ENCODE measurements around the gene CWF19L1. TPM values are rescaled to one million over a fixed set of nuclear protein-coding genes. Genes with fewer than 3 reads are reported as not detected.

The CWF19L1 gene
- total and polyA plus RNA-seq, 8 donors: 1.2 to 39.7 (median 12.9) TPM

DNA sequence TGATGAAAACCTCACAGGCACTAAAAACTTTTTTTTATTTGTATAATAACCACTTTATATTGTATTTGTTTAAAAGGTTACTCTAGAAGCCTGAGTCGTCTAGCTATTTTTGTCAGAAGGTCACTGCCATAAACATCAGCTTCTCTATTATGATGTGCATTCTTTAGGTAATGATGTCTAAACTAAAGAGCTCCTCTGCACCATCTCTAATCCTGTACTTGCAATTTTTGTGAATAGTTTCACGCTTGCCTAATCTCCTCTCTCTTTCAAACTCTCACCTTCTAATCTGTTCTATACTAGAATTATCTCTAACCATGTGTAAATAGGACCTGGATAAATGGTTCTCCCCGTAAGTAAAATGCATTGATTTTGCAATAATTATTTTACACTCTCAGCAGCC, 27.6 kb downstream of the CWF19L1 start:
- intact Hi-C loops (cut with DNase I; ENCODE audit: low total_unique reads): no loop called here
- Histone ChIP-seq H3K4me3 (no peak overlapping the region), H3K27ac (no peak overlapping the region), H3K9me3 (no peaks in the 10 kb centered on the region), H3K4me1 (no peaks in the 10 kb centered on the region), H3K36me3 (peaks cover 19 to 98% (median 98%) of the 10 kb centered on the region in 4 donors), H3K27me3 (no peaks in the 10 kb centered on the region)
- whole genome bisulfite sequencing, 5 donors: 58 to 79% (median 63%) methylated on average over 3 of the region's 3 CpGs
- TF ChIP-seq, protein P1, sequence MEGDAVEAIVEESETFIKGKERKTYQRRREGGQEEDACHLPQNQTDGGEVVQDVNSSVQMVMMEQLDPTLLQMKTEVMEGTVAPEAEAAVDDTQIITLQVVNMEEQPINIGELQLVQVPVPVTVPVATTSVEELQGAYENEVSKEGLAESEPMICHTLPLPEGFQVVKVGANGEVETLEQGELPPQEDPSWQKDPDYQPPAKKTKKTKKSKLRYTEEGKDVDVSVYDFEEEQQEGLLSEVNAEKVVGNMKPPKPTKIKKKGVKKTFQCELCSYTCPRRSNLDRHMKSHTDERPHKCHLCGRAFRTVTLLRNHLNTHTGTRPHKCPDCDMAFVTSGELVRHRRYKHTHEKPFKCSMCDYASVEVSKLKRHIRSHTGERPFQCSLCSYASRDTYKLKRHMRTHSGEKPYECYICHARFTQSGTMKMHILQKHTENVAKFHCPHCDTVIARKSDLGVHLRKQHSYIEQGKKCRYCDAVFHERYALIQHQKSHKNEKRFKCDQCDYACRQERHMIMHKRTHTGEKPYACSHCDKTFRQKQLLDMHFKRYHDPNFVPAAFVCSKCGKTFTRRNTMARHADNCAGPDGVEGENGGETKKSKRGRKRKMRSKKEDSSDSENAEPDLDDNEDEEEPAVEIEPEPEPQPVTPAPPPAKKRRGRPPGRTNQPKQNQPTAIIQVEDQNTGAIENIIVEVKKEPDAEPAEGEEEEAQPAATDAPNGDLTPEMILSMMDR (IDR thresholded peaks at IDR 0.05): no peak
- TF ChIP-seq POLR2A (IDR thresholded peaks at IDR 0.05) (no peak), POLR2AphosphoS5 (IDR thresholded peaks at IDR 0.05) (no peak), EP300 (IDR thresholded peaks at IDR 0.05) (no peak)
- no peak for DNase-seq

DNA sequence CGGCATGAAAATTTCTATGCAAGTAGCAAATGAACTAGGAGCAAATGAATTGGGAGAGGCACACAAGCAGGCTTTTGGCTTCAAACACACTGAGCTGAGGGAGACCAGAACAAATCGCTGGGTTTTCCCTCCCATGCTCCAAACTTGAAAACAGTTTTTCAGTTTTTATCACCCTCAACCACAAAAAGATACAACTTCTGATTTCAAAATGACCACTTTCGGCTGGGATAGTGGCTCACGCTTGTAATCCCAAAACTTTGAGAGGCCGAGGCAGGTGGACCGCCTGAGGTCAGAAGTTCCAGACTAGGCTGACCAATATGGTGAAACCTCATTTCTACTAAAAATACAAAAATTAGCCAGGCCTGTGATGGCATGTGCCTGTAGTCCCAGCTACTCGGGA, 29.0 kb downstream of the CWF19L1 start:
- no peak for TF ChIP-seq EP300 (IDR thresholded peaks at IDR 0.05)
- TF ChIP-seq, protein P1 (IDR thresholded peaks at IDR 0.05): no peak
- TF ChIP-seq POLR2A (IDR thresholded peaks at IDR 0.05): no peak
- no peak for TF ChIP-seq POLR2AphosphoS5 (IDR thresholded peaks at IDR 0.05)
- intact Hi-C loops (cut with DNase I; ENCODE audit: low total_unique reads): no loop called here
- no peak for DNase-seq
- H3K4me1 ChIP-seq: no peaks in the 10 kb centered on the region
- no peak overlapping the region for H3K27ac ChIP-seq
- no peak overlapping the region for H3K4me3 ChIP-seq
- no peaks in the 10 kb centered on the region for H3K9me3 ChIP-seq
- H3K27me3 ChIP-seq: no peaks in the 10 kb centered on the region
- 86 to 94% (median 92%) methylated on average over 7 of the region's 7 CpGs for WGBS, 5 donors
- peaks cover 12 to 98% (median 98%) of the 10 kb centered on the region in 4 donors for H3K36me3 ChIP-seq

DNA sequence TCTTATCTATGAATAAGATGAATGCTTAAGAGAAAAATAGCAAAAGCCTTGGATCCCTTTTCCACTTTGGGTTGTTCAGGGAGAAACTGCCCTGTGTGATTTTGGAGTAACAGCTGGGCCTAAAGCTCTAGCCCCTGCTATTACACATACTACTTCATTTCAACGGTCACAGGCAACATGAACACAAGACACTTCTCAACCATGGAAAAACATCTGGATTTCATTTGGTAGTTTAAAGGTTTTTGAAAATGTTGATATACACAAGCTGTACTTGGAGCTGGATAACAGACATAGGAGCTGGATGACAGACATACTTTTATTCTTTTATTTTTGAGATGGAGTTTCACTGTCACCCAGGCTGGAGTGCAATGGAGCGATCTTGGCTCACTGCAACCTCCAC, 35.3 kb downstream of the CWF19L1 start:
- Histone ChIP-seq H3K4me1 (peaks cover 7 to 27% (median 20%) of the 10 kb centered on the region in 4 donors), H3K27ac (no peak overlapping the region), H3K27me3 (no peaks in the 10 kb centered on the region), H3K36me3 (peaks cover 9 to 55% (median 55%) of the 10 kb centered on the region in 4 donors), H3K9me3 (no peaks in the 10 kb centered on the region), H3K4me3 (no peak overlapping the region)
- DNase-seq: no peak
- 74 to 87% (median 83%) methylated on average over 2 of the region's 2 CpGs for WGBS, 5 donors
- intact Hi-C loops (cut with DNase I; ENCODE audit: low total_unique reads): no loop called here
- TF ChIP-seq POLR2A (IDR thresholded peaks at IDR 0.05): no peak
- TF ChIP-seq POLR2AphosphoS5 (IDR thresholded peaks at IDR 0.05): no peak
- TF ChIP-seq, protein P1 (IDR thresholded peaks at IDR 0.05): no peak
- TF ChIP-seq EP300 (IDR thresholded peaks at IDR 0.05): no peak

DNA sequence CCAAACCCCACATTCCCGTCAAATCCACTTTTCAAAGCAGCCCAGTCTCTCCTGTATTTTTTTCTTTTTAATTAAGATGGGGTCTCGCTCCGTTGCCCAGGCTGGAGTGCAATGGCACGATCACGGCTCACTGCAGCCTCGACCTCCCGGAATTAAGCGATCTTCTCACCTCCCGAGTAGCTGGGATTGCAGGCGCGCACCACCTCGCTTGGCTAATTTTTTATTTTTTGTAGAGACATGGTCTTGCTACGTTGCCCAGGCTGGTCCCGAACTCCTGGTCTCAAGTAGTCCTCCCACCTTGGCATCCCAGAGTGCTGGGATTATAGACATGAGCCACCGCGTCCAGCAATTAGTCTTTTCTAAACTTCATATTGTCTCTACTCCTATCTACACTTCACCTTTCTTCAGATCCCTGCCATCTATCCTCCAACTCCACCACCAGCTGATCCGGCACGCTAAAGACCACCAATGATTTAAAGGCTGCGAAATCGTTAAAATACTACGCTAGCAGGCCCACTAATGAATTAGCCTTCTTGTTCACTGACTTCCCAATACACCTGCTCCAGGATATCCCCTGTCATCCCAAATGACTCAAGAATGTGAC, 37.5 kb downstream of the CWF19L1 start:
- no peak for TF ChIP-seq POLR2A (IDR thresholded peaks at IDR 0.05)
- no peak for TF ChIP-seq EP300 (IDR thresholded peaks at IDR 0.05)
- TF ChIP-seq POLR2AphosphoS5 (IDR thresholded peaks at IDR 0.05): no peak
- TF ChIP-seq, protein P1 (IDR thresholded peaks at IDR 0.05): no peak
- H3K27ac ChIP-seq: peak overlapping the region; percentile 74 to 91 (median 85)
- WGBS, 5 donors: 54 to 64% (median 59%) methylated on average over 21 of the region's 21 CpGs
- peaks cover 13 to 43% (median 42%) of the 10 kb centered on the region in 4 donors for H3K36me3 ChIP-seq
- DNase-seq: no peak
- no peaks in the 10 kb centered on the region for H3K9me3 ChIP-seq
- intact Hi-C loops (cut with DNase I; ENCODE audit: low total_unique reads): no loop called here
- H3K27me3 ChIP-seq: no peaks in the 10 kb centered on the region
- peak overlapping the region; percentile 83 to 98 (median 98) for H3K4me3 ChIP-seq
- H3K4me1 ChIP-seq: peaks cover 7 to 27% (median 20%) of the 10 kb centered on the region in 4 donors
